Keratinocyte (primary cell): ENCODE measurements around the gene RAP1GAP. TPM values are rescaled to one million over a fixed set of nuclear protein-coding genes. Genes with fewer than 3 reads are reported as not detected.

Experiments used
- DNase-seq: peaks from one replicate; pipeline ENCODE4 v3.0.0-alpha.2; 2011; ENCODE audit warnings: low read depth, missing footprints, low spot score
- FAIRE-seq: peaks from 2 replicates; lab custom pipeline; 2011; peaks lifted over from hg19 to GRCh38; lab: Jason Lieb, UNC
- H2AFZ ChIP-seq: 2 replicates; pipeline ENCODE4 v1.6.0; 2012; ENCODE audit warnings: low read length, control low read depth, inconsistent platforms; ENCODE audit not compliant: control insufficient read depth
- H3K27ac ChIP-seq: 2 replicates; pipeline ENCODE4 v1.5.1; 2011; ENCODE audit warnings: low read length; ENCODE audit not compliant: control insufficient read depth, insufficient read depth
- H3K27me3 ChIP-seq: 3 replicates; pipeline ENCODE4 v1.6.0; 2011; ENCODE audit warnings: low read length; ENCODE audit not compliant: control insufficient read depth, insufficient read depth; ENCODE audit errors: extremely low read depth
- H3K36me3 ChIP-seq, 2 experiments: 2 replicates in 1 of 2; 3 replicates in 1 of 2; pipeline ENCODE4 v1.5.1; 2011; ENCODE audit warnings: low read length in 2 of 2, mild to moderate bottlenecking in 1 of 2; ENCODE audit not compliant: control insufficient read depth in 2 of 2, insufficient read depth in 2 of 2; ENCODE audit errors: extremely low read depth in 1 of 2
- H3K4me1 ChIP-seq: 3 replicates; pipeline ENCODE4 v1.5.1; 2011; ENCODE audit warnings: low read length; ENCODE audit not compliant: control insufficient read depth, insufficient read depth; ENCODE audit errors: extremely low read depth
- H3K4me2 ChIP-seq: 3 replicates; pipeline ENCODE4 v1.6.0; 2011; ENCODE audit warnings: low read depth, low read length; ENCODE audit not compliant: control insufficient read depth, insufficient read depth; ENCODE audit errors: extremely low read depth
- H3K4me3 ChIP-seq, 3 experiments: fragments of 200-600 bp in 1 of 3; sonication (generic) in 1 of 3; 2 replicates in 2 of 3; 3 replicates in 1 of 3; pipeline ENCODE4 v1.5.1; 2011 to 2016; ENCODE audit warnings: low read length in 3 of 3, mild to moderate bottlenecking in 3 of 3, control low read depth in 2 of 3, inconsistent platforms in 1 of 3, low read depth in 1 of 3, mixed read lengths in 1 of 3, mixed run types in 1 of 3, moderate library complexity in 1 of 3; ENCODE audit not compliant: control insufficient read depth in 2 of 3, insufficient read depth in 2 of 3; ENCODE audit errors: extremely low read depth in 1 of 3
- H3K79me2 ChIP-seq: 2 replicates; pipeline ENCODE4 v1.6.0; 2012; ENCODE audit warnings: low read length; ENCODE audit not compliant: control insufficient read depth, insufficient read depth
- H3K9ac ChIP-seq: 3 replicates; pipeline ENCODE4 v1.6.0; 2011; ENCODE audit warnings: low read length; ENCODE audit not compliant: control insufficient read depth, insufficient read depth; ENCODE audit errors: extremely low read depth
- H3K9me1 ChIP-seq: 3 replicates; pipeline ENCODE4 v1.6.0; 2011; ENCODE audit warnings: low read length; ENCODE audit not compliant: control insufficient read depth, insufficient read depth; ENCODE audit errors: extremely low read depth
- H3K9me3 ChIP-seq: 2 replicates; pipeline ENCODE4 v1.5.1; 2012; ENCODE audit warnings: low read depth, low read length; ENCODE audit not compliant: control insufficient read depth
- H4K20me1 ChIP-seq: 3 replicates; pipeline ENCODE4 v1.6.0; 2011; ENCODE audit warnings: low read length; ENCODE audit not compliant: control insufficient read depth, insufficient read depth; ENCODE audit errors: extremely low read depth
- CTCF ChIP-seq, 3 experiments: IDR thresholded peaks in 1 of 3; conservative IDR thresholded peaks in 1 of 3; optimal IDR thresholded peaks in 1 of 3; 2 replicates in 2 of 3; 3 replicates in 1 of 3; pipeline versions ENCODE3 to v1.5.1; 2011; ENCODE audit warnings: low read length in 3 of 3, mild to moderate bottlenecking in 3 of 3, moderate library complexity in 2 of 3, control low read depth in 1 of 3, inconsistent platforms in 1 of 3; ENCODE audit not compliant: insufficient read depth in 2 of 3; ENCODE audit errors: extremely low read depth in 1 of 3
- EZH2 ChIP-seq: IDR thresholded peaks from one replicate; pipeline ENCODE4 v1.6.1; 2012; ENCODE audit warnings: inconsistent platforms, mild to moderate bottlenecking, low read length, moderate library complexity
- dilution Hi-C: fragments of 300-500 bp; cut with MboI; formaldehyde crosslinking; loops from one replicate; pipeline ENCODE4 v1.7.0; 2020; ENCODE audit warnings: low sequenced_read_pairs; ENCODE audit not compliant: extremely low pct_ligation_motif_present
- polyA plus RNA-seq, 5 experiments: library from polyadenylated mRNA; depleted of rRNA in 3 of 5; stranded (reverse) in 3 of 5; stranded (forward) in 1 of 5; unstranded in 1 of 5; fragments of >200 nt; gene quantifications; 1 replicate in 1 of 5; 2 replicates in 3 of 5; 3 replicates in 1 of 5; pipeline versions ENCODE4 v1.2.1 to v1.2.3, GENCODE V29; 2011 to 2012; ENCODE audit warnings: missing spikeins in 2 of 5, low read depth in 1 of 5, low replicate concordance in 1 of 5

Gene RAP1GAP
- polyA plus RNA-seq, 1 donor (not counting 4 experiments of a cell fraction or from before 2014, with no cell fraction given): 1.1 TPM

DNA sequence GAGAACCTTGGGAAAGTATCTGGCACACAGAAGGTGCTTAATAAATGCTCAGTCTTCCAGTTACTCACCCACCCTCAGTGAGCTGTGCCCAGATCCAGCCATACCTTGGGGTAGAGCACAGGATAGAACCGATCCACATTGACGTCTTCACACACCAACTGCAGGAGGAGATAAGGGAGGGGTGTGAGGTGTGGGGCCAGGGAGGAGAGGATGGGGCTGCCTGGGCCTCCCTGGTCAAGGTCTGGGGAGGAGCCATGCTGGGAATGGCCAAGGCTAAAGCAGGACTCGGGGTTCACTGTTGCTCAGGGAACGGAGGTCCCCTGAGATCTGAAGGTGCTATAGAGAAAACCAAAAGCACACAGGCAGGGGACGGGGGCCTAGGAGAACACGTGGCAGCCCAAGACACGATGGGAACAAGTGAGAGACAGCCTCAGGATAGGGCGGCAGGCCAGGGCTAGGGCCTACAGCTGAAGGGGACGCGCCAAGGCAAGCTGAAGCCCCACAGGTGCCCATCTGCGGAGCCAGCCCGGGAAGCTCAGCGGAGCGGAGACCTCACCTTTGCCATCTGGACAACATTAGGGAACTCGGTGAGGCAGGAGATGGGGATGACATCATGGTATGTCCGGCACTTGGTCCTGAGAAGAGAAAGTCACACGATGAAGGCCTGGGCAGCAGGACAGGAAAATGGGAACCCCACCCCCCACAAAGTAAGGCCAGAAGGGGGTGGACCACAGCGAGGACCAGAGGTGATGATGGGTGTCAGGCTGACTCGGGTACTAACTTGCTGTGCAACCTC is 55.9 kb downstream of the RAP1GAP start:
- FAIRE-seq (no peak), DNase-seq (no peak)
- Histone ChIP-seq H2AFZ (no peak overlapping the region), H3K9ac (no peak overlapping the region), H3K36me3 (no peaks in the 10 kb centered on the region), H3K27me3 (peaks cover 3% of the 10 kb centered on the region), H3K9me1 (peaks cover 2% of the 10 kb centered on the region), H3K4me1 (peaks cover 12% of the 10 kb centered on the region), H3K79me2 (no peaks in the 10 kb centered on the region), H3K4me2 (no peak overlapping the region), H3K4me3 (no peak overlapping the region), H4K20me1 (no peaks in the 10 kb centered on the region), H3K9me3 (no peaks in the 10 kb centered on the region), H3K27ac (no peak overlapping the region)
- dilution Hi-C loops: no loop called here
- TF ChIP-seq EZH2 (no peak), CTCF (optimal IDR thresholded peaks at IDR 0.05 in 1 of 3, IDR thresholded peaks at IDR 0.05 in 1 of 3, conservative IDR thresholded peaks at IDR 0.05 in 1 of 3; ENCODE audit: extremely low read depth in 1 of 3, insufficient read depth in 2 of 3, low read length in 3 of 3) (no peak)

GRCh38 chr1:21612057-21612456 is 57.1 kb downstream of the RAP1GAP start:
- dilution Hi-C loops: no loop called here

More at GRCh38 chr1:21612057-21612456, 57.1 kb downstream of the RAP1GAP start:
- Histone ChIP-seq H3K36me3 (no peaks in the 10 kb centered on the region), H3K9me3 (no peaks in the 10 kb centered on the region), H3K9ac (no peak overlapping the region), H3K9me1 (peaks cover 2% of the 10 kb centered on the region), H3K27ac (no peak overlapping the region), H2AFZ (no peak overlapping the region), H3K4me2 (no peak overlapping the region), H3K79me2 (no peaks in the 10 kb centered on the region), H3K27me3 (no peaks in the 10 kb centered on the region), H4K20me1 (no peaks in the 10 kb centered on the region), H3K4me1 (peaks cover 15% of the 10 kb centered on the region), H3K4me3 (no peak overlapping the region)
- no peak for TF ChIP-seq EZH2
- TF ChIP-seq CTCF (optimal IDR thresholded peaks at IDR 0.05 in 1 of 3, IDR thresholded peaks at IDR 0.05 in 1 of 3, conservative IDR thresholded peaks at IDR 0.05 in 1 of 3; ENCODE audit: extremely low read depth in 1 of 3, insufficient read depth in 2 of 3, low read length in 3 of 3): no peak
- DNase-seq (no peak), FAIRE-seq (no peak)
